Measurements from ENCODE around the gene NOS3. TPM values are rescaled to one million over a fixed set of nuclear protein-coding genes. Genes with fewer than 3 reads are reported as not detected.
A peak's percentile ranks its signal among the peaks of the same experiment; 100 is the strongest.

NOS3 gene
- total and polyA plus RNA-seq, 2 of the 13 experiments (the other 11 are each of a cell fraction or from before 2014, with no cell fraction given), result 3.7 to 7.5 TPM

DNA sequence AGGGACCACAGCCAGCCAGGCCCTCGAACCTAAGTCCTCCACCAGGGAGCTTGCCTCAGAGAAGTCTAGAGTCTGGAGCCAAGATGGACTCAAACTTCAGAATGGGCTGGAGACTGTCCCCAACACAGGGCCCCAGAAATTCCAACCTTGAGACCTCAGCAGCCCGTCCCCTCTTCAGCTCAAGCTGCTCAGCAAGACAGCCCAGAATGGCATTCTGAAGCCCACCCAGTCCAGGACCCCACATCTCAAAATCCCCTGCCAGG lies 28.6 kb upstream of the NOS3 start:
- Histone ChIP-seq H3K9ac (ENCODE audit: insufficient read depth, low read depth, low read length) (no peak overlapping the region), H3K4me2 (ENCODE audit: low read depth, low read length) (no peak overlapping the region), H3K27ac (ENCODE audit: extremely low read length, insufficient read depth, low read length) (no peak overlapping the region), H2AFZ (ENCODE audit: low read length) (no peak overlapping the region), H3K27me3 (ENCODE audit: control insufficient read depth in 1 of 2, insufficient read depth in 2 of 2, low read length in 2 of 2) (peaks cover 3 to 43% of the 10 kb centered on the region in 2 experiments; a peak in 4 of 5 replicates), H3K4me1 (ENCODE audit: insufficient read depth, low read length) (no peaks in the 10 kb centered on the region), H3K4me3 (replicated peaks in 1 of 3; ENCODE audit: insufficient read depth in 1 of 3, low read depth in 2 of 3, low read length in 3 of 3) (no peak overlapping the region), H3K79me2 (ENCODE audit: insufficient read depth, low read length) (no peaks in the 10 kb centered on the region), H4K20me1 (ENCODE audit: insufficient read depth, low read length) (no peaks in the 10 kb centered on the region), H3K36me3 (replicated peaks in 1 of 2; ENCODE audit: control insufficient read depth in 1 of 2, insufficient read depth in 2 of 2, low read length in 2 of 2) (no peaks in the 10 kb centered on the region), H3K9me3 (ENCODE audit: low read length) (no peaks in the 10 kb centered on the region)
- BruUV-seq (replicated peaks), result no TSS peak
- intact Hi-C loops (cut with micrococcal nuclease; ENCODE audit: unreplicated experiment) (no loop called here), in situ Hi-C loops (cut with HindIII; ENCODE audit: extremely low pct_ligation_motif_present, low pct_unique_long_range_greater_than_20kb) (no loop called here)
- ChIA-PET POLR2A (no interaction called here), CTCF (ENCODE audit: low intra/inter-chr PET ratio, low total read pairs) (interaction anchor here (1.5 kb wide), 1 partner anchor 24 kb away, joined by 13 read pairs; no protein-coding TSS in a partner anchor)
- DNase-seq (ENCODE audit: low spot score), result no peak
- no peak for FAIRE-seq
- ATAC-seq, result no peak
- TF ChIP-seq, protein P1, sequence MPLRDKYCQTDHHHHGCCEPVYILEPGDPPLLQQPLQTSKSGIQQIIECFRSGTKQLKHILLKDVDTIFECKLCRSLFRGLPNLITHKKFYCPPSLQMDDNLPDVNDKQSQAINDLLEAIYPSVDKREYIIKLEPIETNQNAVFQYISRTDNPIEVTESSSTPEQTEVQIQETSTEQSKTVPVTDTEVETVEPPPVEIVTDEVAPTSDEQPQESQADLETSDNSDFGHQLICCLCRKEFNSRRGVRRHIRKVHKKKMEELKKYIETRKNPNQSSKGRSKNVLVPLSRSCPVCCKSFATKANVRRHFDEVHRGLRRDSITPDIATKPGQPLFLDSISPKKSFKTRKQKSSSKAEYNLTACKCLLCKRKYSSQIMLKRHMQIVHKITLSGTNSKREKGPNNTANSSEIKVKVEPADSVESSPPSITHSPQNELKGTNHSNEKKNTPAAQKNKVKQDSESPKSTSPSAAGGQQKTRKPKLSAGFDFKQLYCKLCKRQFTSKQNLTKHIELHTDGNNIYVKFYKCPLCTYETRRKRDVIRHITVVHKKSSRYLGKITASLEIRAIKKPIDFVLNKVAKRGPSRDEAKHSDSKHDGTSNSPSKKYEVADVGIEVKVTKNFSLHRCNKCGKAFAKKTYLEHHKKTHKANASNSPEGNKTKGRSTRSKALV (CRISPR knock-in tag; IDR thresholded peaks at IDR 0.05), result no peak
- TF ChIP-seq YY1 (IDR thresholded peaks at IDR 0.05; ENCODE audit: insufficient read depth, insufficient replicate concordance, low read depth, low read length) (no peak), XBP1 (CRISPR knock-in tag; IDR thresholded peaks at IDR 0.05) (no peak), ZKSCAN8 (CRISPR knock-in tag; IDR thresholded peaks at IDR 0.05; ENCODE audit: borderline replicate concordance) (no peak)
- no CpG with 5 or more reads among the region's 2 CpGs for WGBS (ENCODE audit: low lambda C conversion rate)

DNA sequence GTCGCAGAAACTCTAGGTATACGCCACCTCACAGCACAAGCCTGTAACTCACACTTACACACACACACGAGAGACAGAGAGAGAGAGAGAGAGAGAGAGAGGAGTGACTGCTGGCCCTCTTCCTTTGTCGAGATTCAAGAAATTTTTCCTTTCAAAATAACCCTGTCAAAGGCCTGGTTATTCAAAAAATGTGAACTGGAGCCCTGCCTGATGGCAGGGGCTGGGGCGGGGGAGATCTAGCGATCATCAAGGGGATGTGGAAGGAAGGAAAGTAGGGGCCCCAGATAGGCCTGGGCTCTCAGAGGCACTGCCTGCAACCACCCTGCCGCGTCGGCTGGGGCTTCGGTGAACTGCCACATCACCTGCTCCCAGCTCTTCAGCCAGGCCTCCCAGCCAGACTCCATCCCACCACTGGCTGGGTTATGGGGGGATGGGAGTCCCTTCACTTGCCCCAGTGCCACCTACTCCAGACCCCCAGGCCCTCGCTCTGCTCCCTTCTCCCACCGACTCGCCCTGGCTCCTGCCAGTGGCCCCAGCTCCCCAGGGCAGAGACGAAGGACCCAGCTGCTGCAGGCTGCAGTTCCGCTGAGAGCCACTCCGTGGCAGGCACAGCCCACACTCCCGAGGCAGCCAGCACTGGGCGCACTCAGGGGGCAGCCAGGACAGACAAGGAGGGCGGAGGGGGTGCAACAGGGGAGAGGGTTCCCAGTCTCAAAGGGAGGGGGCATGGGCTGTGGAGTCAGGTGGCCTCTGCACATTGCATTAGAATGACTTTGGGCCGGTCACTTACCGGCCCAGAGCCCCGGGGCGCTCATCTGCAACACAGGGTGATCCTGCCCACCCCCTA lies 28.0 kb upstream of the NOS3 start:
- intact Hi-C loops (cut with micrococcal nuclease; ENCODE audit: unreplicated experiment), result loop anchor here (1.0 kb wide), 1 partner anchor 24 kb away; no protein-coding TSS in a partner anchor
- Histone ChIP-seq H3K4me1 (ENCODE audit: insufficient read depth, low read length) (no peaks in the 10 kb centered on the region), H3K9me3 (ENCODE audit: low read length) (no peaks in the 10 kb centered on the region), H3K27me3 (ENCODE audit: control insufficient read depth in 1 of 2, insufficient read depth in 2 of 2, low read length in 2 of 2) (peaks cover 5 to 49% of the 10 kb centered on the region in 2 experiments), H3K36me3 (replicated peaks in 1 of 2; ENCODE audit: control insufficient read depth in 1 of 2, insufficient read depth in 2 of 2, low read length in 2 of 2) (no peaks in the 10 kb centered on the region), H3K4me3 (replicated peaks in 1 of 3; ENCODE audit: insufficient read depth in 1 of 3, low read depth in 2 of 3, low read length in 3 of 3) (no peak overlapping the region), H3K27ac (ENCODE audit: extremely low read length, insufficient read depth, low read length) (no peak overlapping the region), H3K79me2 (ENCODE audit: insufficient read depth, low read length) (no peaks in the 10 kb centered on the region), H2AFZ (ENCODE audit: low read length) (no peak overlapping the region), H3K4me2 (ENCODE audit: low read depth, low read length) (no peak overlapping the region), H4K20me1 (ENCODE audit: insufficient read depth, low read length) (no peaks in the 10 kb centered on the region), H3K9ac (ENCODE audit: insufficient read depth, low read depth, low read length) (no peak overlapping the region)
- BruUV-seq (replicated peaks), result no TSS peak
- FAIRE-seq, result no peak
- DNase-seq (ENCODE audit: low spot score), result peak; percentile 18
- peak; percentile 90 for ATAC-seq
- ChIA-PET CTCF (ENCODE audit: low intra/inter-chr PET ratio, low total read pairs) (interaction anchor here (0.8 to 2.0 kb wide), 4 partner anchors 23 to 149 kb away, joined by 4 to 13 read pairs (median 6); no protein-coding TSS in a partner anchor), POLR2A (no interaction called here)
- in situ Hi-C loops (cut with HindIII; ENCODE audit: extremely low pct_ligation_motif_present, low pct_unique_long_range_greater_than_20kb), result no loop called here
- 42% methylated on average over 11 of the region's 23 CpGs for whole genome bisulfite sequencing (ENCODE audit: low lambda C conversion rate)
- peak; percentile 92 for TF ChIP-seq STAG1 (CRISPR knock-in tag; IDR thresholded peaks at IDR 0.05)
- TF ChIP-seq ZNF329 (CRISPR knock-in tag; IDR thresholded peaks at IDR 0.05; ENCODE audit: low read depth), result 0 out of 2 replicates have a peak, but pooled peaks have one; percentile 41
- TF ChIP-seq NFYB (CRISPR knock-in tag; IDR thresholded peaks at IDR 0.05), result no peak
- TF ChIP-seq, protein P2, sequence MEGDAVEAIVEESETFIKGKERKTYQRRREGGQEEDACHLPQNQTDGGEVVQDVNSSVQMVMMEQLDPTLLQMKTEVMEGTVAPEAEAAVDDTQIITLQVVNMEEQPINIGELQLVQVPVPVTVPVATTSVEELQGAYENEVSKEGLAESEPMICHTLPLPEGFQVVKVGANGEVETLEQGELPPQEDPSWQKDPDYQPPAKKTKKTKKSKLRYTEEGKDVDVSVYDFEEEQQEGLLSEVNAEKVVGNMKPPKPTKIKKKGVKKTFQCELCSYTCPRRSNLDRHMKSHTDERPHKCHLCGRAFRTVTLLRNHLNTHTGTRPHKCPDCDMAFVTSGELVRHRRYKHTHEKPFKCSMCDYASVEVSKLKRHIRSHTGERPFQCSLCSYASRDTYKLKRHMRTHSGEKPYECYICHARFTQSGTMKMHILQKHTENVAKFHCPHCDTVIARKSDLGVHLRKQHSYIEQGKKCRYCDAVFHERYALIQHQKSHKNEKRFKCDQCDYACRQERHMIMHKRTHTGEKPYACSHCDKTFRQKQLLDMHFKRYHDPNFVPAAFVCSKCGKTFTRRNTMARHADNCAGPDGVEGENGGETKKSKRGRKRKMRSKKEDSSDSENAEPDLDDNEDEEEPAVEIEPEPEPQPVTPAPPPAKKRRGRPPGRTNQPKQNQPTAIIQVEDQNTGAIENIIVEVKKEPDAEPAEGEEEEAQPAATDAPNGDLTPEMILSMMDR (CRISPR knock-in tag; IDR thresholded peaks at IDR 0.05), result peak; percentile 95
- TF ChIP-seq RBM39 (IDR thresholded peaks at IDR 0.05; ENCODE audit: low read depth, low read length, poor library complexity, severe bottlenecking), result peak; percentile 63
- TF ChIP-seq ZFX (CRISPR knock-in tag; IDR thresholded peaks at IDR 0.05; ENCODE audit: low read depth), result 0 out of 2 replicates have a peak, but pooled peaks have one; percentile 21
- TF ChIP-seq ZNF263 (CRISPR knock-in tag; IDR thresholded peaks at IDR 0.05), result no peak
